H1 (cell line): ENCODE results near the gene SPIRE2. TPM values are rescaled to one million over a fixed set of nuclear protein-coding genes. Genes with fewer than 3 reads are reported as not detected.

Source experiments
- ASH2L ChIP-seq: fragments of 200-600, 300-600 bp; sonication (generic); IDR thresholded peaks from one replicate; pipeline ENCODE4 v1.7.1; 2017; ENCODE audit warnings: low read length
- NANOG ChIP-seq: IDR thresholded peaks from 2 replicates; pipeline ENCODE4 v1.6.1; 2011; ENCODE audit warnings: low read length, low read depth, mild to moderate bottlenecking, inconsistent platforms; ENCODE audit not compliant: insufficient read depth, poor library complexity, severe bottlenecking
- SP4 ChIP-seq: IDR thresholded peaks from 2 replicates; pipeline ENCODE4 v1.6.1; 2012; ENCODE audit warnings: low read length, inconsistent platforms
- TAF1 ChIP-seq: IDR thresholded peaks from 2 replicates; pipeline ENCODE4 v1.6.1; 2011; ENCODE audit warnings: mild to moderate bottlenecking, low read depth, low read length
- TCF12 ChIP-seq: IDR thresholded peaks from 2 replicates; pipeline ENCODE4 v1.6.1; 2011; ENCODE audit warnings: low read depth, mild to moderate bottlenecking, low read length
- polyA plus RNA-seq, 7 experiments: library from polyadenylated mRNA; depleted of rRNA in 3 of 7; stranded (reverse) in 5 of 7; unstranded in 2 of 7; fragments of >200 nt in 5 of 7; fragments of 200-250 nt in 2 of 7; gene quantifications; 1 replicate in 5 of 7; 2 replicates in 1 of 7; 4 replicates in 1 of 7; pipeline versions ENCODE4 v1.2.1 to v1.2.3, GENCODE V29; 2011 to 2013; ENCODE audit warnings: missing spikeins in 2 of 7, mixed read lengths in 2 of 7
- total RNA-seq: library from RNA; stranded (reverse); fragmentation: NEBNext Ultra II Directional; extraction: Animal tissue kit (Norgen Biotek cat#: 25700); gene quantifications from 2 replicates; pipeline ENCODE4 v1.2.1, GENCODE V29; 2021
- TF ChIP-seq, protein P1 (sequence below), 3 experiments: IDR thresholded peaks; 1 replicate in 2 of 3; 2 replicates in 1 of 3; pipeline versions ENCODE4 v1.5.1 to v1.6.1; 2011; ENCODE audit warnings: low read length in 3 of 3, mild to moderate bottlenecking in 3 of 3, inconsistent platforms in 2 of 3, low read depth in 1 of 3, moderate library complexity in 1 of 3; ENCODE audit not compliant: insufficient read depth in 1 of 3; ENCODE audit errors: control extremely low read depth in 1 of 3

Gene SPIRE2
- total and polyA plus RNA-seq, 2 of the 8 experiments (the other 6 are each of a cell fraction or from before 2014, with no cell fraction given): 7.4 to 15.4 TPM

DNA sequence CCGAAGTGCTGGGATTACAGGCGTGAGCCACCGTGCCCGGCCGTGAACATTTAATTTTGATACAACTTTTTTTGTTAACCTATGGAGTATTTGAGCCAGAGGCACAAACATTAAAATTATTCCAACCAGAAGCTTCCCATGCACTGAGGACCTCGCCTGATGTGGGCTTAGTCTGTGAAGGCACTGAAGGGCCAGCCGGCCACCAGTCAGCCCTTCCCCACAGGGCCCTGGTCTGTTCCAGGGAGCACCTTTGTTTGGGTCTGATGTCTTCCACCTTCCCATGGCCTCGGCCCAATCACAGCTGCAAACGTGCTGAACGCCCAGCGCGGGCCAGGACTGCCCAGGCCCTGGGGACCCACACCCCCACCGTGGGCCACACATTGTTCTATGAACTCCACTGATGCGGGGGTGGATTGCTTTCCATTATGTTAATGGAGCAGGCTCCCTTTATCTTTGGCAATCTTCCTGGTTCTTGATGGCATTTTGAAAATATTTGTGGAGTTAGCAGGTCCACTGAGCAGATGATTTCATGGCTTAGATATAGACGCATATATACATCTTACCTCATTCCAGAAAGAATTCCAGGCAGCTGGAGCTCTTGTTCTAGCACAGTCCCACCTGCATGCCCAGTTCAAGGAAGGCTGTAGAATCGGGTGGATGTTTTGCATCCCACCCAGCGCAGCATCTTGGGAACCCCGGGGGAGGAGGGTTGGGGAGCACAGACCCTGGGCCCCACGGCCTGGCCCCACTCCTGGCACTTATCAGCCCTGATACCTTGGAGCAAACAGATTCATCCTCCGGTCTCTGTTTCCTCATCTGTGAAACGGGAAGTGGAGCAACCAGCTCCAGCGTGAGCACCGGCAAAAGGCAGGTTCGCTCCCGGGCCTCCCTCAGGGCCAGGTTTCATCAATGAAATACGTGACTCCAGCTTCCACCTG lies 14.5 kb downstream of the SPIRE2 start (continued):
- TF ChIP-seq, protein P1, sequence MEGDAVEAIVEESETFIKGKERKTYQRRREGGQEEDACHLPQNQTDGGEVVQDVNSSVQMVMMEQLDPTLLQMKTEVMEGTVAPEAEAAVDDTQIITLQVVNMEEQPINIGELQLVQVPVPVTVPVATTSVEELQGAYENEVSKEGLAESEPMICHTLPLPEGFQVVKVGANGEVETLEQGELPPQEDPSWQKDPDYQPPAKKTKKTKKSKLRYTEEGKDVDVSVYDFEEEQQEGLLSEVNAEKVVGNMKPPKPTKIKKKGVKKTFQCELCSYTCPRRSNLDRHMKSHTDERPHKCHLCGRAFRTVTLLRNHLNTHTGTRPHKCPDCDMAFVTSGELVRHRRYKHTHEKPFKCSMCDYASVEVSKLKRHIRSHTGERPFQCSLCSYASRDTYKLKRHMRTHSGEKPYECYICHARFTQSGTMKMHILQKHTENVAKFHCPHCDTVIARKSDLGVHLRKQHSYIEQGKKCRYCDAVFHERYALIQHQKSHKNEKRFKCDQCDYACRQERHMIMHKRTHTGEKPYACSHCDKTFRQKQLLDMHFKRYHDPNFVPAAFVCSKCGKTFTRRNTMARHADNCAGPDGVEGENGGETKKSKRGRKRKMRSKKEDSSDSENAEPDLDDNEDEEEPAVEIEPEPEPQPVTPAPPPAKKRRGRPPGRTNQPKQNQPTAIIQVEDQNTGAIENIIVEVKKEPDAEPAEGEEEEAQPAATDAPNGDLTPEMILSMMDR (IDR thresholded peaks at IDR 0.05; ENCODE audit: control extremely low read depth in 1 of 3, insufficient read depth in 1 of 3, low read depth in 1 of 3, low read length in 3 of 3): no peak
- TF ChIP-seq TAF1 (no peak), NANOG (no peak), SP4 (no peak), ASH2L (no peak), TCF12 (no peak)
- TF ChIP-seq, all 59 proteins: peak for 0
